Activated CD4-positive, CD25-positive, alpha-beta regulatory T cell treated with anti-CD3 and anti-CD28 coated beads, Interleukin-2, amount 50 U/mL, for 16 hours (primary cell): ENCODE results near the gene MANSC1.
"Not testable (repeated sequence)": the region's sequence is repeated elsewhere in the genome, so short reads cannot be mapped to it uniquely, and the experiment has no call there.

Experiments used
- DNase-seq: peaks from one replicate; pipeline ENCODE4 v3.0.0-alpha.2; 2020; ENCODE audit warnings: low read depth, low spot score

The MANSC1 gene

GRCh38 chr12:12365931-12366431, 15.9 kb upstream of the MANSC1 start:
- no peak for DNase-seq

- DNase-seq, result no peak
Observed at GRCh38 chr12:12365446-12365802, 15.4 kb upstream of the MANSC1 start.

- DNase-seq, result no peak
Observed at GRCh38 chr12:12364787-12365445, 14.9 kb upstream of the MANSC1 start.

DNA sequence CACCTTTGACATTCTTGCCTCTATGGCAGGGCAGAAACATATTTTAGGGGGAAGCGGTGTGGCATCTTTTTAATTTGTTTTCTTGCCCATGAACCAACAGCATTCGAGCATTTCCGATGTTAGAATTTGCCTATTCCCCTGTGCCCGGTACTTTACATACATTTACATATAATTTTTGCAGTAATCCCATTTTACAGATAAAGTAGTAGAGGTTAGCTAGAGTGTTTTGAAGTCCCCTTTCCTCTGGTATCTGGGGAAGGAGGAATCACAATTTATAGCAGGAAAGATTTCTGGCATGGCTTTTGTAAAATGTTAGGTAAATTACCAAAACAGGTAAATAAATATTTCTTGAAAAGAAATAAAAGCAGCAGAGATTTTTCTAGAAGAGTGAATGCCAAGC, 8.5 kb upstream of the MANSC1 start:
- DNase-seq, result no peak

DNA sequence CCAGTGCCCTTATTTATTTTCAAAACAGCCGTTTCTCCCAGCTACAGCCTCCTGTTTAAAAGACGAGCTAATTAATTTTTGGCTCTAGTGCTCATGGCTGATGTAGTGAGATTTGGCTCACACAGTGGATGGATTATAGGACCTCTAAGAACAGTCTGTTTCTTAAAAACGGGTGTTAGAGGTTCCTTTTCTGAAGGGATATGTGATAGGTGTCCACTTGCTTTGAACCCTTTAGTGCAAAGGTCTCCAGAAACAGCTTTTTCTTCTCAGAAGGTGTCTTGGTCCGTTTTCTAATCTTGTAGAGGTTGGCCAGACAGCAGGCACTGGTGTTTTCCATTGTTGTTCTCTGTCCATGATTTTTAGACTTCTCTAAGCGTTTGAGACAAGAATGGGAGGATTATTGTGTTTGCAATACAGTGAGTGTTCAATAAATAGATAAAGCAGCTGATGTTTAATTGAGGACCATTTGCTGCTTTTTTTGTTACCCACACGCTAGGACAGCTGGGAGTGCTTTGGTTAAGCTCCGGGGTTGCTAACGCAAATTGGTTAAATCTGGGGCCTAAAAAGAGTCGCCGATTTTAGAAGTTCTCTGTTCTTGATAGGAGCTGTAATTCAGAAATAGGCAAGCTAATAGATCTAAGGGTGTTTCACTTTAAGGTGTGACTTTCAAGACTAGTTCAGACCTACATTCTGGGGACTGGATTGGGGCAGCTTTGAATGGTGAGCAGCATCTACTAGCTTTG, 7.8 kb upstream of the MANSC1 start:
- no peak for DNase-seq

DNA sequence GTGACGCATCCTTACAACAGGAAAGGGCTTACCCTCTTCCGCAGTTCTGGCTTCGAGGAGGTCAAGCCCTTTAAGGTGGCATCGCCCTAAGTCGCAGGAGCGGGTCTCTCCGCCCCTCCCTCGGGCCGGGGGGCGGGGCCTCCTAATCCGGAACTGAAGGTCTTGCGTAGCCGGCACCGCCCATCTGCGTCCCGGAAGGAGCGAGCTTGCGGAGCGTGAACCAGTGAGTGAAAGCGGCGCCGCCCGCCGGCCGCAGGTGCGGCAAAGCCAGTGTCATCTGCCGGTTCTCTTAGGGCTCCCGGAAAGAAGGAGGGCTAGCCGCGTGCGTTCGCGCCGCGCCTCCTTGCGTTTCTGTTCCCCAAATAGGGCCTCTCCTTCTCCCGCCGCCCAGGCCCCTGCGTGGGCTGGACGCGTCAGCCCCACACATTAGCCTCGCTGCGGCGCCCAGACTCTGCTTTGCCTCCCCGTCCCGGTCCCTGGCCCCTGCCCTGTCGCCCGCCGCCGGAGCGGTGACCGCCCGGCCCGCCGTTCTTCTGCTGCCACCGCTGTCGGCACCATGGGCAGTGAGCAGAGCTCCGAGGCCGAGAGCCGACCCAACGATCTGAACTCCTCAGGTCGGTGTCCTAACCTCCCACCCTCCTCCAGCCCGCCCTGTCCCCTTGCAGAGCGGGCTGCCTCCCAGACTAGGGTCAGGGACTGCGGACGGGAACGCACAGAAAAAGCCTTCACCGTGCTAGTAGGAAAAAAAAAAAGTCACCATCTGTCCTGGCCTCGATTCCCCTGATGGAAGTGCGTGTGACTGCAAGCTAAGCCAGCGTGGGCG, 7.1 kb upstream of the MANSC1 start, which contains the start of gene BORCS5:
TSS of gene BORCS5 (plus strand) at position 183 of the 823 bp plus-strand sequence. CDS start at position 557, 374 bp downstream.
- peak; percentile 96 for DNase-seq

GRCh38 chr12:12356467-12356895, 6.4 kb upstream of the MANSC1 start:
- no peak for DNase-seq

- no peak for DNase-seq
Observed at GRCh38 chr12:12353807-12354206, 3.8 kb upstream of the MANSC1 start.

DNA sequence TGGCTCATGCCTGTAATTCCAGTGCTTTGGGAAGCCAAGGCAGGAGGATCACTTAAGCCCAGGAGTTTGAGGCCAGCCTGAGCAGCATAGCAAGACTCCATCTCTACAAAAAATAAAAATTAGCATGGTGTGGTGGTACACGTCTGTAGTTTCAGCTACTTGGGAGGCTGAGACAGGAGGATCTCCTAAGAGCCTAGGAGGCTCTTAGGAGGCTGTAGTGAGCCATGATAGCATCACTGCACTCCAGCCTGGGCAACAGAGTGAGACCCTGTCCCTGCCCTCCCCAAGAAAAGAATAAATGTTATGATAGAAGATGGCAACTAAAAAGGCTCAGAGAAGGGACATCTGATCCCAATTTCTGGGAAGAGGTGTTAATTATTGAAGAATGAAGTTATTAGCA, 3.2 kb upstream of the MANSC1 start:
- DNase-seq, result no peak

- DNase-seq, result not testable (repeated sequence)
Observed at GRCh38 chr12:12351468-12352185, 1.6 kb upstream of the MANSC1 start.

- no peak for DNase-seq
Observed at GRCh38 chr12:12350868-12351463, 924 bp upstream of the MANSC1 start.

DNA sequence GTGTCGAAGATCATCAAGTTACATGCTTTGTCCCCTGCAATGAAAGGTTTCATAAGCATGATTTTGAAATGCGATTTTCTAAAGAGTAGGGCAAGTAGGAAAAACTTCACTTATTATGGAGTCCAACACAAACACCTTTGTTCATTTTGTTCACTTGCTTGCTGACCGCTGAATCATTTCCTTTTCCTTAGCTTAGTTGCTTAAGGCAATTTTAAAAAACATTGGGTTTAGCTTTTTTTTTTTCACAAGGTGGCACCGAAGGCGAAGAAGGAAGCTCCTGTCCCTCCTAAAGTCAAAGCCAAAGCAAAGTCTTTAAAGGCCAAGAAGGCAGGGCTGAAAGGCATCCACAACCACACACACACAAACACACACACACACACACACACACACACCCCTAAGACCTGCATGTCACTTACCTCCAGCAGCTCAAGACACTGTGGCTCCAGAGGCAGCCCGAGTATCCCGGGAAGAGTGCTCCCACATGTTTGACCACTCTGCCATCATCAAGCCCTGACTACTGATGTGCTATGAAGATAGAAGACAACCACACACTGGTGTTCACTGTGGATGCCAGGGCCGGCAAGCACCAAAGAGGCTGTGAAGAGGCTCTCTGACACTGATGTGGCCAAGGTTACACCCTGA, 11.4 kb downstream of the MANSC1 start:
- DNase-seq, result no peak

DNA sequence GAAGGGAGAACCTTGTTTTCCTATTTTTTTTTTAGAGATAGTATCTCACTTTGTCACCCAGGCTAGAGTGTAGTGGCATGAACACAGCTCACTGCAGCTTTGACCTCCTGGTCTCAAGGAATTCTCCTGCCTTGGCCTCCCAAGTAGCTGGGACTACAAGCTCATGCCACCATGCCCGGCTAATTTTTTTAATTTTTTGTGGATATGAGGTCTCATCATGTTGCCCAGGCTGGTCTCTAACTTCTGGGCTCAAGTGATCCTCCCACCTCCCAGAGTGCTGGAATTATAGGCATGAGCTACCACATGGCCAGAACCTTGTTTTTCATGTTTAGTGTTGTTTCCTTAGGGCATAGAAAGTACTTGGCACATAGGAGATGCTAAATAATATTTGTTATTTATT, 13.5 kb downstream of the MANSC1 start:
- DNase-seq, result no peak

DNA sequence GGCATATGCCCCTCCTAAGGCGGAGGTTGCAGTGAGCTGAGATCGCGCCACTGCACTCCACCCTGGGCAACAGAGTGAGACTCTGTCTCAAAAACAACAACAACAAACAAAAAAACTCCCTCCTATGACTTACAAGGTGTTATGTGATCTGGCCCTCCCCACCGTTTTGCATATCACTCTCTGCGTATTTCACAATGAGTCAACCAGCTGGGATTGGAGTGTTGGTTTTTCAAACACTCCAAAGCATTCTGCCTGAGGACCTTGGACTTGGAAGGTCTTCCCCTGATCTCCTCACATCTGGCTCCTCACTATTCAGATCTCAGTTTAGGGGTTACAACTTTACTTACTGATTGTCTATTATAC, 14.0 kb downstream of the MANSC1 start:
- no peak for DNase-seq

GRCh38 chr12:12334367-12335040, 15.5 kb downstream of the MANSC1 start:
- DNase-seq, result peak; percentile 17

- no peak for DNase-seq
Observed at GRCh38 chr12:12333407-12334366, 16.4 kb downstream of the MANSC1 start.

GRCh38 chr12:12331896-12332295, 18.1 kb downstream of the MANSC1 start:
- no peak for DNase-seq

GRCh38 chr12:12331244-12331771, 18.7 kb downstream of the MANSC1 start:
- DNase-seq, result no peak

DNA sequence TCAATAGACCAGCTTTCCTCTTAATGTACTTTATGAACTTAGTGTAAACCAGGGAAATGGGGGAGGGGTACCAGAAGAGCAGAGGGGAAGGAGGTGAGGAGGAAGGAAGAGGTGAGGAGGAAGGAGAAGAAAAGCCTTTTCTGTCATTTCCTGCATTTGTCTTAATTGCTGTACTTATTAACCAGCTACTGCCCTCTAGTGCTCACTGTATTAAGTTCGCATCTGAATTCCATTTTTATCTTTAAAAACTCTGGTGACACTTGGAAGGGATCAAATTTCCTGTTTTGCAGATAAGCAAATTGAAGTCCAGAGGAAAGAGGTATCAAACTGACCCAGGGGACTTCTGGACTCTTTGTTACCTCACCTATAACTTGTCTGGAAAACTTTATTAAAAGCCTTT, 22.2 kb downstream of the MANSC1 start:
- no peak for DNase-seq
